MM.1S (cell line): ENCODE data around the gene PAPOLG.

Experiments used
- DNase-seq: peaks from one replicate; pipeline ENCODE4 v3.0.0-alpha.2; 2015
- H2AFZ ChIP-seq: fragments of 300-600 bp; sonication (generic); 2 replicates; pipeline ENCODE4 v1.6.0; 2016; ENCODE audit warnings: antibody characterized with exemption, low read length
- H3F3A ChIP-seq: fragments of 300-600 bp; sonication (generic); 2 replicates; pipeline ENCODE4 v1.6.1; 2016; ENCODE audit warnings: mild to moderate bottlenecking, antibody characterized with exemption, low read length, moderate library complexity, mixed read lengths; ENCODE audit not compliant: insufficient read depth
- H3K27ac ChIP-seq: fragments of 300-600 bp; sonication (generic); 2 replicates; pipeline ENCODE4 v1.5.1; 2016; ENCODE audit warnings: mild to moderate bottlenecking, low read length
- H3K27me3 ChIP-seq: fragments of 300-600 bp; sonication (generic); replicated peaks from 2 replicates; pipeline ENCODE4 v1.6.0; 2016; ENCODE audit warnings: low read length; ENCODE audit not compliant: insufficient read depth
- H3K36me3 ChIP-seq: fragments of 300-600 bp; sonication (generic); replicated peaks from 2 replicates; pipeline ENCODE4 v1.6.1; 2016; ENCODE audit warnings: mild to moderate bottlenecking, low read length, mixed read lengths; ENCODE audit not compliant: insufficient read depth
- H3K4me1 ChIP-seq: fragments of 300-600 bp; sonication (generic); 2 replicates; pipeline ENCODE4 v1.6.1; 2016; ENCODE audit warnings: low read length, mixed read lengths
- H3K4me2 ChIP-seq: fragments of 300-600 bp; sonication (generic); 2 replicates; pipeline ENCODE4 v1.6.0; 2016; ENCODE audit warnings: low read depth, low read length
- H3K4me3 ChIP-seq: fragments of 300-600 bp; sonication (generic); 2 replicates; pipeline ENCODE4 v1.5.1; 2016; ENCODE audit warnings: low read length, mixed read lengths
- H3K79me2 ChIP-seq: fragments of 300-600 bp; sonication (generic); 2 replicates; pipeline ENCODE4 v1.6.1; 2016; ENCODE audit warnings: mixed run types, low read length, mixed read lengths
- H3K9ac ChIP-seq: fragments of 300-600 bp; sonication (generic); 2 replicates; pipeline ENCODE4 v1.6.1; 2016; ENCODE audit warnings: low read length, mixed read lengths
- H3K9me2 ChIP-seq: fragments of 300-600 bp; sonication (generic); replicated peaks from 2 replicates; pipeline ENCODE4 v1.6.1; 2016; ENCODE audit warnings: mild to moderate bottlenecking, low read length, mixed read lengths; ENCODE audit not compliant: insufficient read depth
- H3K9me3 ChIP-seq: fragments of 300-600 bp; sonication (generic); replicated peaks from 2 replicates; pipeline ENCODE4 v1.6.1; 2016; ENCODE audit warnings: mild to moderate bottlenecking, low read length, mixed read lengths; ENCODE audit not compliant: insufficient read depth
- H4K20me1 ChIP-seq: fragments of 300-600 bp; sonication (generic); 2 replicates; pipeline ENCODE4 v1.6.1; 2016; ENCODE audit warnings: mild to moderate bottlenecking, low read length, moderate library complexity, mixed read lengths; ENCODE audit not compliant: insufficient read depth
- EZH2 ChIP-seq: fragments of 300-600 bp; sonication (generic); optimal IDR thresholded peaks from 2 replicates; pipeline ENCODE3; 2017; ENCODE audit warnings: low read depth, mild to moderate bottlenecking, antibody characterized with exemption, low read length, mixed read lengths
- EZH2phosphoT487 ChIP-seq: fragments of 300-600 bp; sonication (generic); IDR thresholded peaks from 2 replicates; pipeline ENCODE4 v1.6.1; 2018; ENCODE audit warnings: antibody characterized with exemption, low read length
- TF ChIP-seq, protein P1 (sequence below): fragments of 300-600 bp; sonication (generic); IDR thresholded peaks from 2 replicates; pipeline ENCODE4 v1.5.1; 2016; ENCODE audit warnings: antibody characterized with exemption, low read length, mixed read lengths

The PAPOLG gene

DNA sequence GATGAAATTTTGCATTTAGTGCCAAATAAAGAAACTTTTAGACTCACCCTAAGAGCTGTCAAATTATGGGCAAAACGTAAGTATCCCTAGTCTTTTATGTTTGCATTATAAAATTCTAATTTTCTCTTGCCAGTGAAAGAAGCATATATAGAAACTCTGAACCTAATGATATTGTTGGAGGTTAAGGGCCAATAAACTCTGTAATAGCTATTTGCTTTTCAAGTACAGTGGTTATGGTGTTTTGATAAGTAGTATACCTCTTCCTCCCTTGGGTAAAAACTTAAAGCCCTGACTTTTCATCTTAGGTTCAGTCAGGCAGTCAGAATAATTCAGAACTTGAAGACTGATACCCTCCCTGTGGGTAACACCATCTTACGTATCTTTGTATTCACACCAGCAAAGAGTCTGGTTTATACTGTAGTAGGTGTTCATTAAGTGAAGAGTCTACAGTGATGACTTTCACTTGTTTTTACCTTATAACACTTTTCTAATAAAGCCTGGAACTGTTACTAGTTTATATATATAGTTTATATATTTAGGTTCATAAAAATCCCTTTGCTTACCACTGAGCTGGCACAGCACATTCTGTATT, 19.1 kb downstream of the PAPOLG start:
- no peaks in the 10 kb centered on the region for H3K9me2 ChIP-seq
- TF ChIP-seq EZH2 (no peak), EZH2phosphoT487 (no peak)
- TF ChIP-seq, protein P1, sequence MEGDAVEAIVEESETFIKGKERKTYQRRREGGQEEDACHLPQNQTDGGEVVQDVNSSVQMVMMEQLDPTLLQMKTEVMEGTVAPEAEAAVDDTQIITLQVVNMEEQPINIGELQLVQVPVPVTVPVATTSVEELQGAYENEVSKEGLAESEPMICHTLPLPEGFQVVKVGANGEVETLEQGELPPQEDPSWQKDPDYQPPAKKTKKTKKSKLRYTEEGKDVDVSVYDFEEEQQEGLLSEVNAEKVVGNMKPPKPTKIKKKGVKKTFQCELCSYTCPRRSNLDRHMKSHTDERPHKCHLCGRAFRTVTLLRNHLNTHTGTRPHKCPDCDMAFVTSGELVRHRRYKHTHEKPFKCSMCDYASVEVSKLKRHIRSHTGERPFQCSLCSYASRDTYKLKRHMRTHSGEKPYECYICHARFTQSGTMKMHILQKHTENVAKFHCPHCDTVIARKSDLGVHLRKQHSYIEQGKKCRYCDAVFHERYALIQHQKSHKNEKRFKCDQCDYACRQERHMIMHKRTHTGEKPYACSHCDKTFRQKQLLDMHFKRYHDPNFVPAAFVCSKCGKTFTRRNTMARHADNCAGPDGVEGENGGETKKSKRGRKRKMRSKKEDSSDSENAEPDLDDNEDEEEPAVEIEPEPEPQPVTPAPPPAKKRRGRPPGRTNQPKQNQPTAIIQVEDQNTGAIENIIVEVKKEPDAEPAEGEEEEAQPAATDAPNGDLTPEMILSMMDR = no peak
- no peak overlapping the region for H2AFZ ChIP-seq
- no peaks in the 10 kb centered on the region for H3K9me3 ChIP-seq
- no peak overlapping the region for H3K9ac ChIP-seq
- H3K4me1 ChIP-seq = no peaks in the 10 kb centered on the region
- no peak overlapping the region for H3K4me2 ChIP-seq
- no peak for DNase-seq
- no peak overlapping the region for H3K4me3 ChIP-seq
- no peaks in the 10 kb centered on the region for H4K20me1 ChIP-seq
- H3F3A ChIP-seq = no peaks in the 10 kb centered on the region
- no peaks in the 10 kb centered on the region for H3K27me3 ChIP-seq
- H3K27ac ChIP-seq = no peak overlapping the region
- peaks cover 7% of the 10 kb centered on the region for H3K36me3 ChIP-seq
- H3K79me2 ChIP-seq = no peaks in the 10 kb centered on the region

DNA sequence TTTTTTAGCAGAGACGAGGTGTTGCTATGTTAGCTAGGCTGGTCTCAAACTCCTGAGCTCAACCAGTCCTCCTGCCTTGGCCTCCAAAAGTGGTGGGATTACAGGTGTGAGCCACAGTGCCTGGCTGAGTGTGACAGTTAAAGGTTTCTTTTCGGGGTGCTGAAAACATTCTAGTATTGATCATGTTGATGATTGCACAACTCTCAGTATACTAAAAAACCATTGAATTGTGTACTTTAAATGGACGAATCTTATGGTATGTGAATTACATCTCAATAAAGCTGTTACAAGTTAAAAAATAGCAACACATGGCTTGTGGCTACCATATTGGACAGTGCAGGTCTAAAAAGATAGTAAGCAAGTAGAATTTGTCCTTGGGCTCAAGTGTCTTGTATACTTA, 22.3 kb downstream of the PAPOLG start:
- H3K36me3 ChIP-seq = peaks cover 11% of the 10 kb centered on the region

DNA sequence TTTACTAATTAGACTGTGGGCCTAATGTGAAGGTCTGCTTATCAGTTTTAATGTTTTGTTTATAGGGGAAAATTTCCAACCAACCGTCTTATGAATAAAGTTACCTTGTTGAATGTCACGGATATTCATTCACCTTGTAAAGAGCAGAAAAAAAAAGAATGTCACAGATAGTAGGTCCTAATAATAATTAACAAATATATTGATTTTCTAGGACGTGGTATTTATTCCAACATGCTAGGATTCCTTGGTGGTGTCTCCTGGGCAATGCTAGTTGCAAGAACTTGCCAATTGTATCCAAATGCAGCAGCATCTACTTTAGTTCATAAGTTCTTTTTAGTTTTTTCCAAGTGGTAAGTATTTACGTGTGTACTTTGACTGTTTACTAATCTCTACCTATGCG, 23.4 kb downstream of the PAPOLG start:
- Histone ChIP-seq H3K4me1 (no peaks in the 10 kb centered on the region), H3K9ac (no peak overlapping the region), H3K9me2 (no peaks in the 10 kb centered on the region), H3K27ac (no peak overlapping the region), H3K36me3 (peaks cover 11% of the 10 kb centered on the region), H3K9me3 (no peaks in the 10 kb centered on the region), H4K20me1 (no peaks in the 10 kb centered on the region), H3K79me2 (no peaks in the 10 kb centered on the region), H3K4me2 (no peak overlapping the region), H2AFZ (no peak overlapping the region), H3F3A (no peaks in the 10 kb centered on the region), H3K4me3 (no peak overlapping the region), H3K27me3 (no peaks in the 10 kb centered on the region)
- DNase-seq = no peak
- TF ChIP-seq, protein P1 = no peak
- no peak for TF ChIP-seq EZH2phosphoT487

More for the DNA sequence above, 22.3 kb downstream of the PAPOLG start:
- H3K9me2 ChIP-seq = no peaks in the 10 kb centered on the region
- no peaks in the 10 kb centered on the region for H4K20me1 ChIP-seq
- no peaks in the 10 kb centered on the region for H3K79me2 ChIP-seq
- no peaks in the 10 kb centered on the region for H3K27me3 ChIP-seq
- no peak overlapping the region for H3K4me3 ChIP-seq
- H3K4me1 ChIP-seq = no peaks in the 10 kb centered on the region
- no peak for TF ChIP-seq EZH2
- no peak overlapping the region for H3K27ac ChIP-seq
- no peak for DNase-seq
- H3K4me2 ChIP-seq = no peak overlapping the region
- no peak overlapping the region for H2AFZ ChIP-seq
- no peaks in the 10 kb centered on the region for H3K9me3 ChIP-seq
- no peak overlapping the region for H3K9ac ChIP-seq
- no peaks in the 10 kb centered on the region for H3F3A ChIP-seq

DNA sequence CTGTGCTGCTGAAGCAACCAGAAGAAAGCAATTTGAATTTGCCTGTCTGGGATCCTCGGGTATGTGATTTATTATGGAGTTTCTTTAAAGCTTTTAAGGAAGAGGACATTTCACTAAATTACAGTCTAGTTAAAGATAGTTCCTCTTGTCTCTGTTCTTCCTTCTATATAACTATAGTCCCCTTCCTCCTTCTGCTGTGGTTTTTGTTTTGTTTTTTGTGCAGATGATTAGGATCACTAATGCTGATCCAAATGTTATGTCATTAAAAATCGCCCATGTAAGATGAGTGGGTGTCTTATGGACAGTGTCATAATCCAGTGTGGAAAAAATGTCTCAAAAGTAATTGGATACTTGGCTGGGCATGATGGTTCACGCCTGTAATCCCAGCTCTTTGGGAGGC, 24.7 kb downstream of the PAPOLG start:
- Histone ChIP-seq H3K9me2 (no peaks in the 10 kb centered on the region), H4K20me1 (no peaks in the 10 kb centered on the region), H3K36me3 (peaks cover 6% of the 10 kb centered on the region), H3K4me3 (no peak overlapping the region), H3K27me3 (no peaks in the 10 kb centered on the region), H3K9me3 (no peaks in the 10 kb centered on the region), H3K27ac (no peak overlapping the region), H3K4me2 (no peak overlapping the region), H2AFZ (no peak overlapping the region), H3K9ac (no peak overlapping the region), H3K79me2 (no peaks in the 10 kb centered on the region), H3F3A (no peaks in the 10 kb centered on the region), H3K4me1 (no peaks in the 10 kb centered on the region)
- TF ChIP-seq EZH2 = no peak
- TF ChIP-seq, protein P1 = no peak
- TF ChIP-seq EZH2phosphoT487 = no peak
- no peak for DNase-seq
